ENCODE measurements around the gene CLEC7A.

CLEC7A gene

GRCh38 chr12:10097521-10097920 is 32.5 kb downstream of the CLEC7A start:
- DNase-seq (ENCODE audit: insufficient read length, low spot score) (no peak), FAIRE-seq (no peak)

GRCh38 chr12:10095971-10096370 is 34.0 kb downstream of the CLEC7A start:
- no peak for FAIRE-seq
- no peak for DNase-seq (ENCODE audit: insufficient read length, low spot score)

GRCh38 chr12:10094646-10095395 is 35.2 kb downstream of the CLEC7A start:
- FAIRE-seq (no peak), DNase-seq (ENCODE audit: insufficient read length, low spot score) (no peak)

- FAIRE-seq, result no peak
These were observed 40.8 kb downstream of the CLEC7A start for GRCh38 chr12:10088955-10089900.

GRCh38 chr12:10088031-10088430 is 42.0 kb downstream of the CLEC7A start:
- FAIRE-seq (no peak), DNase-seq (ENCODE audit: insufficient read length, low spot score) (no peak)

More at GRCh38 chr12:10088955-10089900, 40.8 kb downstream of the CLEC7A start:
- DNase-seq (ENCODE audit: insufficient read length, low spot score), result no peak

GRCh38 chr12:10086387-10086786 is 43.6 kb downstream of the CLEC7A start:
- FAIRE-seq, result no peak
- no peak for DNase-seq (ENCODE audit: insufficient read length, low spot score)

- FAIRE-seq (no peak), DNase-seq (ENCODE audit: insufficient read length, low spot score) (no peak)
These were observed 45.3 kb downstream of the CLEC7A start for GRCh38 chr12:10084733-10085132.

GRCh38 chr12:10082117-10082874 is 47.7 kb downstream of the CLEC7A start:
- DNase-seq (ENCODE audit: insufficient read length, low spot score) (no peak), FAIRE-seq (no peak)

GRCh38 chr12:10075451-10075850 is 54.5 kb downstream of the CLEC7A start:
- FAIRE-seq (no peak), DNase-seq (ENCODE audit: insufficient read length, low spot score) (no peak)

GRCh38 chr12:10073261-10073660 is 56.7 kb downstream of the CLEC7A start:
- FAIRE-seq (no peak), DNase-seq (ENCODE audit: insufficient read length, low spot score) (no peak)

- FAIRE-seq (no peak), DNase-seq (ENCODE audit: insufficient read length, low spot score) (no peak)
These were observed 57.9 kb downstream of the CLEC7A start for GRCh38 chr12:10072131-10072530.

- FAIRE-seq (no peak), DNase-seq (ENCODE audit: insufficient read length, low spot score) (no peak)
These were observed 59.6 kb downstream of the CLEC7A start for GRCh38 chr12:10070380-10070779.

- no peak for FAIRE-seq
- no peak for DNase-seq (ENCODE audit: insufficient read length, low spot score)
These were observed 60.0 kb downstream of the CLEC7A start for GRCh38 chr12:10069976-10070375.

- FAIRE-seq (no peak), DNase-seq (ENCODE audit: insufficient read length, low spot score) (no peak)
These were observed 60.9 kb downstream of the CLEC7A start for GRCh38 chr12:10069099-10069498.

GRCh38 chr12:10068644-10069043 is 61.4 kb downstream of the CLEC7A start:
- FAIRE-seq (no peak), DNase-seq (ENCODE audit: insufficient read length, low spot score) (no peak)

- no peak for FAIRE-seq
- no peak for DNase-seq (ENCODE audit: insufficient read length, low spot score)
These were observed 62.1 kb downstream of the CLEC7A start for GRCh38 chr12:10067942-10068341.

- FAIRE-seq (no peak), DNase-seq (ENCODE audit: insufficient read length, low spot score) (no peak)
These were observed 62.7 kb downstream of the CLEC7A start for GRCh38 chr12:10067264-10067663.
